Lung (tissue), 12 donors: Measurements from ENCODE around the gene ZDHHC8. TPM values are rescaled to one million over a fixed set of nuclear protein-coding genes. Genes with fewer than 3 reads are reported as not detected.

Experiments used
- ATAC-seq: fragments of 200-7000 bp; cut with Tn5 transposase; one replicate; pipeline ENCODE4 v1.9.1; 2020; ENCODE audit warnings: moderate number of reproducible peaks; ENCODE audit not compliant: insufficient read depth, low FRiP score
- DNase-seq, 3 donors: peaks; one replicate each; pipeline ENCODE4 v3.0.0-alpha.2; 2013 to 2017
- H3K27ac ChIP-seq, 2 donors: one replicate each; pipeline ENCODE4 v1.5.1; 2013; ENCODE audit warnings: mild to moderate bottlenecking in 2 of 2, moderate library complexity in 2 of 2, control low read depth in 1 of 2, inconsistent platforms in 1 of 2, low read depth in 1 of 2, low read length in 1 of 2
- H3K27me3 ChIP-seq, 3 donors: one replicate each; pipeline ENCODE4 v1.5.1; 2013; ENCODE audit warnings: low read length in 2 of 3; ENCODE audit not compliant: control insufficient read depth in 3 of 3, insufficient read depth in 3 of 3
- H3K36me3 ChIP-seq, 4 donors: one replicate each; pipeline ENCODE4 v1.5.1; 2013; ENCODE audit warnings: low read length in 4 of 4, mild to moderate bottlenecking in 1 of 4, moderate library complexity in 1 of 4; ENCODE audit not compliant: control insufficient read depth in 4 of 4, insufficient read depth in 4 of 4
- H3K4me1 ChIP-seq, 5 donors: one replicate each; pipeline ENCODE4 v1.5.1; 2013; ENCODE audit warnings: low read length in 5 of 5, mild to moderate bottlenecking in 2 of 5, moderate library complexity in 1 of 5; ENCODE audit not compliant: control insufficient read depth in 5 of 5, insufficient read depth in 5 of 5
- H3K4me3 ChIP-seq: one replicate; pipeline ENCODE4 v1.5.1; 2013; ENCODE audit warnings: mild to moderate bottlenecking, control low read depth, moderate library complexity
- H3K9ac ChIP-seq, 2 donors: one replicate each; pipeline ENCODE4 v1.5.1; 2013; ENCODE audit warnings: low read length in 2 of 2, control low read depth in 1 of 2; ENCODE audit not compliant: insufficient read depth in 1 of 2
- H3K9me3 ChIP-seq, 4 donors: one replicate each; pipeline ENCODE4 v1.5.1; 2013; ENCODE audit warnings: low read length in 3 of 4, mild to moderate bottlenecking in 1 of 4, moderate library complexity in 1 of 4; ENCODE audit not compliant: control insufficient read depth in 4 of 4, insufficient read depth in 3 of 4
- WGBS, 2 donors: extraction: QIAGEN DNeasy Blood & Tissue Kit; methylation state at CpG; one replicate each; pipeline ENCODE4 v1.1.7; 2013; 5-methylcytosine and 5-hydroxymethylcytosine counted together
- polyA plus RNA-seq, 2 donors: library from polyadenylated mRNA; stranded (reverse); fragments of 200-250 nt; gene quantifications; one replicate each; pipeline ENCODE4 v1.2.1, GENCODE V29; 2013
- total RNA-seq, 2 donors: library from RNA; depleted of rRNA in 1 of 2; stranded (reverse); fragments of >200 nt in 1 of 2; gene quantifications; one replicate each; pipeline ENCODE4 v1.2.1, GENCODE V29; 2014 to 2021
- TF ChIP-seq, protein P1 (sequence below): IDR thresholded peaks from 2 replicates; pipeline ENCODE4 v1.5.1; 2012; ENCODE audit warnings: mild to moderate bottlenecking; ENCODE audit errors: control extremely low read depth, extremely low read depth
- donor health status: control.
- donor health status: control.
- donor health status: Bipolar disorder and iron deficiency.
- donor health status: healthy.
- donor health status: DM: yes; HTN: yes; CAD: no.

ZDHHC8 gene
- total and polyA plus RNA-seq, 4 donors = 28.4 to 75.1 (median 35.5) TPM

DNA sequence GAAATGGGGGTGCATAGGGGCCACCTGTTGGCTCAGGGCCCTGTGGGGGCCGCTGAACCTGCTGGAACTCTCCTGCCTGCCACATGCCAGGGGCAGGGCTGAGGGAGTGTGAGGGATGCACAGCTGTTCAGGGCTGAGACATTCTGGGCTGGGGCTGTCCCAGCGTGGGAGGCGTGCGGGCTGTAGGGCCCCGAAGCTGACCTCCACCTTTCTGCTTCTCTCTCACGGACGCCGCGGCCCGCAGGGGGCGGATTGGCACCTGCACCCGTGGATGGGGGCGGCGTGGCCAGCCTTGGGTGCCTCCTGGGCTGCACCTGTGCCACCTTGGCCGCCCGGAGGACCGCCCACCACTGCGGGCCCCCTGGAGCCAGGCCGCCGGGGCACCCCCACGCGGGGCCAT, 15.2 kb downstream of the ZDHHC8 start:
- H3K36me3 ChIP-seq = peaks cover 0 to 29% (median 1%) of the 10 kb centered on the region in 4 donors
- H3K27ac ChIP-seq = no peak overlapping the region
- ATAC-seq = no peak
- no peak overlapping the region for H3K4me3 ChIP-seq
- DNase-seq = no peak
- no peaks in the 10 kb centered on the region for H3K9me3 ChIP-seq
- TF ChIP-seq, protein P1, sequence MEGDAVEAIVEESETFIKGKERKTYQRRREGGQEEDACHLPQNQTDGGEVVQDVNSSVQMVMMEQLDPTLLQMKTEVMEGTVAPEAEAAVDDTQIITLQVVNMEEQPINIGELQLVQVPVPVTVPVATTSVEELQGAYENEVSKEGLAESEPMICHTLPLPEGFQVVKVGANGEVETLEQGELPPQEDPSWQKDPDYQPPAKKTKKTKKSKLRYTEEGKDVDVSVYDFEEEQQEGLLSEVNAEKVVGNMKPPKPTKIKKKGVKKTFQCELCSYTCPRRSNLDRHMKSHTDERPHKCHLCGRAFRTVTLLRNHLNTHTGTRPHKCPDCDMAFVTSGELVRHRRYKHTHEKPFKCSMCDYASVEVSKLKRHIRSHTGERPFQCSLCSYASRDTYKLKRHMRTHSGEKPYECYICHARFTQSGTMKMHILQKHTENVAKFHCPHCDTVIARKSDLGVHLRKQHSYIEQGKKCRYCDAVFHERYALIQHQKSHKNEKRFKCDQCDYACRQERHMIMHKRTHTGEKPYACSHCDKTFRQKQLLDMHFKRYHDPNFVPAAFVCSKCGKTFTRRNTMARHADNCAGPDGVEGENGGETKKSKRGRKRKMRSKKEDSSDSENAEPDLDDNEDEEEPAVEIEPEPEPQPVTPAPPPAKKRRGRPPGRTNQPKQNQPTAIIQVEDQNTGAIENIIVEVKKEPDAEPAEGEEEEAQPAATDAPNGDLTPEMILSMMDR = no peak
- H3K9ac ChIP-seq = no peak overlapping the region
- no peaks in the 10 kb centered on the region for H3K4me1 ChIP-seq
- H3K27me3 ChIP-seq = no peaks in the 10 kb centered on the region
- WGBS, 2 donors = 84 to 88% methylated on average over 22 of the region's 22 CpGs

DNA sequence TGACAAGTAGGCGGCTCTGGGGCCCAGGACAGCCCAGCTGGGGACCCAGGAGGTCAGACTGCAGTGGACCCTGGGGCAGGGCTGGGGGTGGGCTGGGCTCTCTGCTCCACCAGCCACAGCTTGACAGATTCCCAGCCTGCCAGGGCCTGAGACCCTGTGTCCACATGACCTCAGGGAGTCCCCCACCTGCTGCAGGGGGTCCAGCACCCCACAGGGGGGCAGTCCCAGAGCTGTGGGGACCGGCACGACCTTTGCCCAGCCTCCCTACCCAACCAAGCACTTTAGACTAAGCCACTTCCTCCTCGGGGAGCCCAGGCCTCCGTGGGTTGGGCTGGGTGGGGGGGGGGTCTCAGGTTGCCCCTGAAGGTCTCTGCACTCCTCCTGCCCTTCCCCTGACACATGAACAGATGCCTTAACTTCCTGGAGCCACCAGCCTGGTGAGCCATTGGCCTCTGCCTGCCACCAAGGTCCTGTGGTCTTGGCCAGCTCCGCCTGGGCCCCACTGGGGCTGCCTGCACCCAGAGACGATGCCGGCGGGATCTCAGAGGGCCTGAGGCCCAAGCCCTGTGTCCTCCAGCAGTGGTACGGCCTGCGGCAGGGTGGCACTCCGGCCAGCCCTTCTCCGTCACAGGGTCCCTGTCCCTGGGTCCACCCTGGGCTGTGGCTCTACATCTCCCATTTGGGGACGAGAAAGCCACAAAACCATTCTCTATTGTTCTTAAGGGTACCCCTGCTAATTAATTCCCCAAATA, 15.8 kb downstream of the ZDHHC8 start:
- H3K36me3 ChIP-seq = peaks cover 0 to 24% (median 1%) of the 10 kb centered on the region in 4 donors
- WGBS, 2 donors = 61 to 74% methylated on average over 14 of the region's 14 CpGs
- no peaks in the 10 kb centered on the region for H3K27me3 ChIP-seq
- DNase-seq (no peak), ATAC-seq (no peak)
- TF ChIP-seq, protein P1 = no peak
- H3K9ac ChIP-seq = no peak overlapping the region
- no peak overlapping the region for H3K27ac ChIP-seq
- H3K4me1 ChIP-seq = no peaks in the 10 kb centered on the region
- H3K4me3 ChIP-seq = no peak overlapping the region
- no peaks in the 10 kb centered on the region for H3K9me3 ChIP-seq

DNA sequence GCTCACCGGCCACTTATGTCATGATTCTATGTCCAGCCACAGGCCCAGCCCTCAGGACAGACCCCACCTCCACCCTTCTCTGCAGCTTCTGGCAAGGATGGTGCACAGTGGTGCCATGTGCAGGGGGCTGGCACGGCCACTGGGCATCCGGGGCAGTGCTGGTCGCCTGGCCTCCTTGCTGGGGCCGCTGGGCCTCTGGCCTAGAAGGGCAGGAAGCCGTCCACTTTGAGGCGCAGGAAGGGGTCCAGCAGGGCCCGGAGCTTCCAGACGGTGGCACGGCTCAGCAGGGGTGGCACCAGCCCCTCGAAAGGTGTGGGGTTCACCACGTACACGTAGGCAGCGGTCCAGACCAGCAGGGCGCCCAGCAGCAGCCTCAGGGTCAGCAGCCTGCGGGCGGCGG, 16.8 kb downstream of the ZDHHC8 start:
- no peaks in the 10 kb centered on the region for H3K27me3 ChIP-seq
- ATAC-seq (no peak), DNase-seq (no peak)
- H3K27ac ChIP-seq = no peak overlapping the region
- H3K9me3 ChIP-seq = no peaks in the 10 kb centered on the region
- no peak overlapping the region for H3K9ac ChIP-seq
- 85 to 88% methylated on average over 14 to 18 of the region's 18 CpGs for WGBS, 2 donors
- H3K36me3 ChIP-seq = peaks cover 0 to 15% (median 1%) of the 10 kb centered on the region in 4 donors
- no peaks in the 10 kb centered on the region for H3K4me1 ChIP-seq
- no peak overlapping the region for H3K4me3 ChIP-seq
- TF ChIP-seq, protein P1 = no peak
